ENCODE data around the gene SHPK.

DNA sequence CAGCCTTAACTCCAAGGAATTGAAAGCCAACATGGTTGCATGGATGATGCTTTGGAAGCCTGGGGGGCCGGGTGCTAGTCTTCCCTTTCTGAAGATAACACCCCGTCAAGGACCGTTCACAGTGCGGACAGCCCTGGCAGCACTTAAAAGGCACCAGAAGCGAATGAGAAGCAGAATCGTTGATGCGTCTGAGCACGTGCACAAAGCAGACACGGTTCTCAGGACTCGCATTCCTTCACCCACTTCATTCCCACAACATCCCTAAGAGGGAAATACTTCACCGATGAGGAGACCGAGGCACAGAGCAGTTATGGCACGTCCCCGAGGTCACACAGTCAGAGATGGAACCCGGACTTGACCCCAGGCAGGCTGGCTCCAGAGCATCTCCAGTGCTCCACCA, 41.1 kb downstream of the SHPK start:
- TF ChIP-seq, protein P1, sequence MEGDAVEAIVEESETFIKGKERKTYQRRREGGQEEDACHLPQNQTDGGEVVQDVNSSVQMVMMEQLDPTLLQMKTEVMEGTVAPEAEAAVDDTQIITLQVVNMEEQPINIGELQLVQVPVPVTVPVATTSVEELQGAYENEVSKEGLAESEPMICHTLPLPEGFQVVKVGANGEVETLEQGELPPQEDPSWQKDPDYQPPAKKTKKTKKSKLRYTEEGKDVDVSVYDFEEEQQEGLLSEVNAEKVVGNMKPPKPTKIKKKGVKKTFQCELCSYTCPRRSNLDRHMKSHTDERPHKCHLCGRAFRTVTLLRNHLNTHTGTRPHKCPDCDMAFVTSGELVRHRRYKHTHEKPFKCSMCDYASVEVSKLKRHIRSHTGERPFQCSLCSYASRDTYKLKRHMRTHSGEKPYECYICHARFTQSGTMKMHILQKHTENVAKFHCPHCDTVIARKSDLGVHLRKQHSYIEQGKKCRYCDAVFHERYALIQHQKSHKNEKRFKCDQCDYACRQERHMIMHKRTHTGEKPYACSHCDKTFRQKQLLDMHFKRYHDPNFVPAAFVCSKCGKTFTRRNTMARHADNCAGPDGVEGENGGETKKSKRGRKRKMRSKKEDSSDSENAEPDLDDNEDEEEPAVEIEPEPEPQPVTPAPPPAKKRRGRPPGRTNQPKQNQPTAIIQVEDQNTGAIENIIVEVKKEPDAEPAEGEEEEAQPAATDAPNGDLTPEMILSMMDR (IDR thresholded peaks at IDR 0.05) = no peak
- no peak for TF ChIP-seq POLR2A (IDR thresholded peaks at IDR 0.05)

All from testis (tissue), 2 donors.